IgD-negative memory B cell (primary cell): Measurements from ENCODE around the gene PDE8B. TPM values are rescaled to one million over a fixed set of nuclear protein-coding genes. Genes with fewer than 3 reads are reported as not detected.

Experiments used
- polyA plus RNA-seq: library from polyadenylated mRNA; unstranded; fragments of 300-500 nt; fragmentation: Illumina TruSeq; gene quantifications from one replicate; pipeline ENCODE4 v1.2.3, GENCODE V29; 2021

The PDE8B gene
- polyA plus RNA-seq, 1 donor from 2014 or later, result not detected

Other genes starting within 250 kb of the PDE8B start
- gene AGGF1, start 180.3 kb upstream of the PDE8B start, polyA plus RNA-seq, result 30.8 TPM
- 0.29 TPM for gene ZBED3, start 123.4 kb upstream of the PDE8B start, polyA plus RNA-seq